DMS153 treated with DMSO at 0.1 percent for 48 hours (cell line): ENCODE results near the gene CCL8.
A peak's percentile ranks its signal among the peaks of the same experiment; 100 is the strongest.

ENCODE experiments used
- DNase-seq: peaks from one replicate; lab custom pipeline; 2025; ENCODE audit not compliant: unreplicated experiment; lab: John Stamatoyannopoulos, UW

CCL8 gene

DNA sequence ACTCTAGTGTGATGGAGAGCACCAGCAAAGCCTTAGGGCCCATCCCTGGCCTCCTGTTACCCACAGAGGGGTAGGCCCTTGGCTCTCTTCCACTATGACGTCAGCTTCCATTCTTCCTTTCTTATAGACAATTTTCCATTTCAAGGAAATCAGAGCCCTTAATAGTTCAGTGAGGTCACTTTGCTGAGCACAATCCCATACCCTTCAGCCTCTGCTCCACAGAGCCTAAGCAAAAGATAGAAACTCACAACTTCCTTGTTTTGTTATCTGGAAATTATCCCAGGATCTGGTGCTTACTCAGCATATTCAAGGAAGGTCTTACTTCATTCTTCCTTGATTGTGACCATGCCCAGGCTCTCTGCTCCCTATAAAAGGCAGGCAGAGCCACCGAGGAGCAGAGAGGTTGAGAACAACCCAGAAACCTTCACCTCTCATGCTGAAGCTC is at the start of gene CCL8:
TSS of gene CCL8 (plus strand) at position 397 of the 445 bp plus-strand sequence. CDS start 67 bp downstream, outside the sequence.
- no peak for DNase-seq

DNA sequence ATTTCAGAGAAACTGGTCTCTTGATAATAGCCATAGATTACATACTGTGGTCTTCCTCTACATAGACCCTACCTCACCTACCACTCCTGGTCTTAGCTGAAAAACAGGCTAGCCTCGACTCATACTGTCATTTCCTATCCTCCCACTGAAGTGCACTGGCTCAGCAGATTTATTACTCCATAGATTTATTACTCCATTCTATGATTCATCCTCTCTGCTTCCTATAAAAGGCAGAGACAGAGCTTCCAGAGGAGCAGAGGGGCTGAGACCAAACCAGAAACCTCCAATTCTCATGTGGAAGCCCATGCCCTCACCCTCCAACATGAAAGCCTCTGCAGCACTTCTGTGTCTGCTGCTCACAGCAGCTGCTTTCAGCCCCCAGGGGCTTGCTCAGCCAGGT is 49.3 kb upstream of the CCL8 start, which contains the start of gene CCL7:
TSS of gene CCL7 (plus strand) at position 253 of the 400 bp plus-strand sequence. CDS start at position 323, 70 bp downstream.
- no peak for DNase-seq

DNA sequence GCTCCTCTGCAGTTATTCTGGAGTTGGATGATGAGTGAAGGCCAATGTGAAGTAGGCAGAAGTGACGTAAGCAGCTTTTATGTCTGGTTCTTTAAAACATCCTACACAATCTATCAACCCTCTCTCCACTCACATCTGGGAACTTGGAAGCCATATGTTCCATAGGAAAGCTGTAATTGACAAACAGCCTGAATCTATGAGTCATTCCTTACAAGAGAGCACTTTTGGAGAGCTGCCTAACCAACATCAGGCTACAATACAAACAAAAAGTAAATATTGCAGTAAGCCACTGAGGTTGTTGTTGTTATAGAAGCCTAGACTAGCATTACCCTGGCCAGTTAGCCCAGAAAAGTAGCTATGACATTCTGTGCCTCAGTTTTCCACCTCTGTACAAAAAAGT is 43.4 kb upstream of the CCL8 start:
- DNase-seq, result peak; percentile 44

DNA sequence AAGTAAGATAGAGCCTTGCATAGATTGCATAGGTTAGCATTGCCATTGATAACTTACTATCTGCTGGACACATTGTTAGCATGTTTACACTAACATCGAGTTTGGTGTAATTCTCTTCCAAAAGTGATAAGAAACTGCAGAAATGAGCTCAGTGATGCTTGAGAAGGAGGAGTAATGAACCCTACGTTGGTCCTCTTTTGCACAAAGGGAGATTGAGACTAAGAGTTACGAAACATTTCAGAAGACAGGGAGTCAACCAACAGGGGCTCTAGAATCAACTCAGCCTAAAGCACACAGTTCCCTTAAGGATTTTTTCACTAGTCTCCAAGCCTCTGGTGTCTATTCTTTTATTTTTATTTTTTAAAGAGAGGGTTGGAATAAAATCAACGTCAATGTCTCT is 42.4 kb upstream of the CCL8 start:
- no peak for DNase-seq

DNA sequence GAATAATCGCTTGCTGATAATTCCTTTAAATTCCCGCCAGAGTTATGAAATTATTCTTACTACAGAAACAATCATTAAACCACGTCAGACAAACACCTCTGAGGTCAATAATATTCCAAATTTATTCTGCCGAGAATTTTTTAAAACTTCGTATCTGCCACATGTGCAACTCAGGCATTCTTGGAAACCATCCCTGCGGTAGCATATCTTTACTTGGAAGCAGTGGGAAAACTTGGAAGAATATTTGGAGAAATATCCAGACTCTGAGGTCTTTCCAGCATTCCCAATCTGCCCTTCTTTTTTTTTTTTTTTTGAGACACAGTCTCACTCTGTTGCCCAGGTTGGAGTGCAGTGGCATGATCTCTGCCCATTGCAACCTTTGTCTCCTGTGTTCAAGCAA is 35.7 kb upstream of the CCL8 start:
- no peak for DNase-seq

DNA sequence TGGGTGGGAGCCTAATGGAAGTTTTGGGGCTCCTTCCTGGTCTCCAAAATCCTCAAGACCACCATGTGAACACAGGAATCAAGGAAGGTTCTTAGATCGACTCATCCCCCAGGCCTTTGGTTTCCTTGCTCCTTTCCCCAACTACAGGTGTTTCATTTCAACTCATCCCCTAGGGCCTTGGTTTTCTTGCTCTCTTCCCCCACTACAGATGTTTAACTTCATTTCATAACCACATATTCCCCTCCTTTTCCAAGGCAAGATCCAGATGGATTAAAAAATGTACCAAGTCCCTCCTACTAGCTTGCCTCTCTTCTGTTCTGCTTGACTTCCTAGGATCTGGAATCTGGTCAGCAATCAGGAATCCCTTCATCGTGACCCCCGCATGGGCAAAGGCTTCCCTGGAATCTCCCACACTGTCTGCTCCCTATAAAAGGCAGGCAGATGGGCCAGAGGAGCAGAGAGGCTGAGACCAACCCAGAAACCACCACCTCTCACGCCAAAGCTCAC is 33.9 kb upstream of the CCL8 start, which contains the start of gene CCL11:
TSS of gene CCL11 (plus strand) at position 457 of the 507 bp plus-strand sequence. CDS start 67 bp downstream, outside the sequence.
- no peak for DNase-seq

DNA sequence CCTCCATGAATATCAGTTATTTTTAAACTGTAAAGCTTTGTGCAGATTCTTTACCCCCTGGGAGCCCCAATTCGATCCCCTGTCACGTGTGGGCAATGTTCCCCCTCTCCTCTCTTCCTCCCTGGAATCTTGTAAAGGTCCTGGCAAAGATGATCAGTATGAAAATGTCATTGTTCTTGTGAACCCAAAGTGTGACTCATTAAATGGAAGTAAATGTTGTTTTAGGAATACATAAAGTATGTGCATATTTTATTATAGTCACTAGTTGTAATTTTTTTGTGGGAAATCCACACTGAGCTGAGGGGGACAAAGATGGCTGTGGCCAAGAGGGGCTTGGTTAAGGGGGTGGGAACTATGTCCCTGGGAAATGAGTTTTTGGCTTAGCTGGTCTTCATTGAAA is 31.4 kb upstream of the CCL8 start:
- DNase-seq, result no peak

DNA sequence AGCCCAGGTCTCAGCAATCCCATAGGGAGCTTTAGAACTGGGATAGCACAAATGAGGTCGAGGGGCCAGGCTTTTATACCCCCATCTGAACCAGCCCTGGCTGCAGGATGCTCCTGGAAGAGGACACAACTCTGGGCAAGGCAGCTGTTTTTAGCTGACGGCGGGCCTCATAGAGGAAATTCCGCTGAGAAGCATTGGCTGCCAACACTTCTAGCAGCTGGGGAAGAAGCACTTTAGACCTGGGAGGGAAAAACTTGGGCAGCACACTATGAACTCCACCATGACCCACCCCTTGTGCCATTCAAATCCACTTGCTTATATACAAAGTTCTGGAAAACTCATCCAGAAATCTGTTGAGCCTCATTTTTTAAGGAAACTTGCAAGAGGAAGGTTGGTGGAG is 28.6 kb upstream of the CCL8 start:
- no peak for DNase-seq

DNA sequence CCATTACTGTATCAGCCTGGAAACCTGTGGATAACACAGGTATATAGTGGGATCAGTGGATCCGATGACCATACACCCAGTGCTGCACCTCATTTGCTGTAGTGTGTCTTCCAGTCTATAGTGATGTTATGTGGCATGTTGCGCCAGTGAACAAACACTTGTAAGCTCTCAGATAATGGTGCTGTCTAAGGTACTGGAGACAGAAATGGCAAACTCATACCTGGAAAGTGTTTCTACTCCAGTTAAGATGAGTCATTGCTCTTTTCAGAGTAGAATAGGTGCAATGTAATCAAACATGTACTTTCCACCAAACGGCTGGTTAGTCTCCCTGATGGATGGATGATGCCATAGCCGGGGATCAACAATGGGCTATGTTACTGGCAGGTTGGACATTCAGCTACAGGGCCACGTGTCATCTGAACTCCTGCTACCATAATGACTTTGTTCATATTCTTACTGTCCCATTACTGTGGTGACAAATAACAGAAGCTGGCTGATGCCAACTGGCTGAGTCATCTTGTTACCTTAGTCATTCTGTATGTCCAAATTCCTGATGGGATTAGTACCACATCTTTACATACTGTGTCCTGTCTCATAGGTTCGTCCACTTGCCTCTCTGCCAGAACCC is 27.4 kb upstream of the CCL8 start:
- peak; percentile 18 for DNase-seq

DNA sequence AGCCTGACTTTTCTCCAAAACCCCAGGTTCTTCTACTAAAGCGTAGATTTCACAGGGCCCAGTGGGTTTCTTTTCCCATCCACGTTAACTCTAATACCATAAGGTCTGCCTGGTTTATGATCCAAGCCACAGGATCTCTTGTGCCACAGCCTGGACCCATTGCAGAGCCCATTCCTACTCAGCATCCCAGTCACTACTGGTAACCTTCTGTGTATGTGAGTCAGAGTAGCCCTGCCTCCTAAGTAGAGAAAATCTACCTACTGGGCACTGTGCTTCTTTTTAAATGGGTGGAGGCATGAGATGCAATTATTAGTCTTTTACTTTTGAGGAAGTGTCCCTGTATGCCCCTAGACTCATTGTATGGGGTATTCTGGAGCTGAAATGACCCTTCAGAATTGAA is 20.2 kb upstream of the CCL8 start:
- no peak for DNase-seq

DNA sequence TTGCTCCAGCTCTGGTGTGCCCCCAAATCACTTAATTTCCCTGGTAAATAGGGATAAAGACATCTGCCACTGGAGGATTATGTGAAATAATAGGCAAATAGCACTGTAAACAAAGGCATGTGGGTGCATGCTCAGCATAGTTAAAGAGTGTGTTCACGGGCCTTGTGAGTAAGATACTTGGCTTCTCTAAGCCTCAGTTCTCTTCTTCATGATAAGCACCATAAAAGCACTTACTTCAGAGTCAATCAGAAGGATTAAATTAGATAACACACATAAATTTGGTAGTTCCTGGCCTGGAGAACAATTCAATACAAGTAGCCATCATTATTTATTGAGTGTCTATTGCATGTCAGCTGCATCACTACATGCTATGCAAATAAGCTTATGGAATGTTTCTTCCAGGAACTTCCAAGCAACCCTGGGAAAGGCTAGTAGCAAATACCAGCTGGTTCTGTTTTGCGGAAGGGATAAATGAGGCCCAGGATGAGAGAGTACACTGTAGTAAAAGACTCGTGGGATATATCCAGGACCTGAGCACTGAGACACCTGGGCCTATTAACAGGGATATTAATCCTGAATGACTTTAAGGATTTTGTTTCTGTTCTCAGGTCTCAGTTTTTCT is 19.2 kb upstream of the CCL8 start:
- DNase-seq, result peak; percentile 19

DNA sequence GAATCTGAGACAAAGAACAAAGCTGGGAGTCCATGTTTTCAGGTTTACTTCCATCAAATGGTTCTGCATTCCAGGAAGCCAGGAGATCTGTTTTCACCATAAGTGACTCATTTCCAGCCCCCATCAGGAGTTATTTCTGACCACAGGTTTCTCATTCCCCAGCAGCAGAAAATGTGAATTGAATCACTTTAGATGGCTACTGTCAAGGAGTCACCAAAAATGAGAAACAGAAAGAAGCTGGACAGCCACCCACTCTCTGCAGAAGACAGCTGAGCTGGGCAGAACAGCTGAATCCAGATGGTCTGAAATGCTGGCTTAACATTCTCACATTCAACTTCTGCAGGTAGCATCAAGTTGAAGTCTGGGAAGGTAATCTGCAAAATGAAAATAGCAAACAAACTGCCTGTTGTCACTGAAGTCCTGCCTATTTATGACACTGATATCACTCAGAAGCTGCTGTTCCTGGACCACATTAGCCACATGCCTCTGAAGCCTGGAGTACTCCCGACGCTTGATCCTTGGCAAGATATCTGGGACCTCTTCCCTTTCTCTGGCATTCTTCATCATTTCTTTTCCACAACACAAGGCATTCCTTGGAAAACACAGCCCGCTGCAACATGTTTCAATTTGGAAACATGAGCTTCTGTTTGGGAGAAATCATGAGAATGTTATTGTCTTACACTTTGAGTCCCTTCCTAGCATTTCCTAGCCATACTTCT is 18.4 kb upstream of the CCL8 start:
- no peak for DNase-seq

DNA sequence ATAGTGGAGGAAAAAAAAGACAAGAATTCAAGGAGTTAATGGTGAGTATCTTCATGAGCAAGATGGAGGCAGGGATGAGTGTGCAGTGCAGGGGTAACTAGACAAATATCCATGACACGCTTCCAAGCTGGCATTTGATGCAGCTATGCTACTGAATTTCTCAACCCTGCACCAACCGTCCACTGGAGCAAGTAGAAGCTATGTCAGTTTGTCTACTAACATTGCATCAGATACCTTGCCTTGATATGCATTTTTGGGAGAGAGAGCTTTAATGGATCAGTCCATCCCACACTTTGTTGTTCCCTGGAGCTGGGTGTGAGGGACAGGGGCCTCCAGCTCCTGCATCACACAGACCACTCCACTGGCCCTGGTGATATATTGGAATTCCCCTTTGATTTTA is 17.2 kb upstream of the CCL8 start:
- DNase-seq, result no peak

DNA sequence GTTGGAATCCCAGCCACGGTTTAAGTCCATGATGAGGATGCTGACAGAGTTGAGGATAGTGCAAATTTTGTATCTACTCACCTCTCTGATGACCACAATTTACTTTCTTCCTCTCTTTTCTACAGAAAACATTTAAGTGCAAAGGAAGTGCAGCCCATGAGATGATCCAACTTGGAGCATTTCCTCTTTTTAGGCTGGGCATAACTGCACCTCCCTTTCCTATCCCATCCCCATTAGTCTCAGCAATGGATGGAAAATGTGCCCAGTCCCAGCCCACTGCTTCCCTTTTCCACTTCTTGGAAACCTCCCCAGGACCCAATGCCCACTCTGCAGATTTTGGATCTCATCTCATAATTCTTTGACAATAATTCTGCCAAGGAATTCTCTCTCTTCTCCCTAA is 16.6 kb upstream of the CCL8 start:
- no peak for DNase-seq

DNA sequence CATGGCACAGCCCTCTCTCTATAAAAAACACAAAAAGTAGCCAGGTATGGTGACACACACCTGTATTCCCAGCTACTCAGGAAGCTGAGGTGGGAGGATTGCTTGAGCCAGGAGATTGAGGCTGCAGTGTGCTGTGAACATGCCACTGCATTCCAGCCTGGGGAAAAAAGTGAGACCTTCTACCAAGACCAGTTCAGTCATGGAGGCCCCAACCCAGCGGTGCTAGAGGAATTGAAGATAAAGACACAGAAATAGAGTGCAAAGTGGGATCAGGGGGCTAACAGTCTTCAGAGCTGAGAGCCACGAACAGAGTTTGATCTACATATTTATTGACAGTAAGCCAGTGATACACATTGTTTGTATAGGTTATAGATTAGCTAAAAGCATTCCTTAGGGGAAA is 15.6 kb upstream of the CCL8 start:
- DNase-seq, result no peak

DNA sequence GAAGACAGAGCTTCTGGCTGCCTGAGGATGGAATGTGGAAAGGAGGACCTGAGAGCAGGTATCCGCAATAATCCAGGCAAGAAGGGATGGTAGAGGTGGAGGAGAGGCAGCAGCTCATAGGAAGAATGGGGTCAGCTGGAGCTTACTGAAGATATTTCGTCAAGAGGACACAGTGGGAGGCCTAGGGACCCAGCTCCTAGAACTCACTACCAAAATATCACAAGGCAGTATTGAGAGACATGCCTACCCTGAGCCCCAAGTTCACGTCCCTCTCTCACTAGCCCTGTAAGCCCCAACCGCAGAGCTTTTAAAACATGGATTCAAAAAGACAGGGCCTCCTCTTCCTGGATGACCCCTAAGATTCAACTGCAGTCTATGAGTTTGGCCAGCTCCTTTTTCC is 14.2 kb upstream of the CCL8 start:
- no peak for DNase-seq

DNA sequence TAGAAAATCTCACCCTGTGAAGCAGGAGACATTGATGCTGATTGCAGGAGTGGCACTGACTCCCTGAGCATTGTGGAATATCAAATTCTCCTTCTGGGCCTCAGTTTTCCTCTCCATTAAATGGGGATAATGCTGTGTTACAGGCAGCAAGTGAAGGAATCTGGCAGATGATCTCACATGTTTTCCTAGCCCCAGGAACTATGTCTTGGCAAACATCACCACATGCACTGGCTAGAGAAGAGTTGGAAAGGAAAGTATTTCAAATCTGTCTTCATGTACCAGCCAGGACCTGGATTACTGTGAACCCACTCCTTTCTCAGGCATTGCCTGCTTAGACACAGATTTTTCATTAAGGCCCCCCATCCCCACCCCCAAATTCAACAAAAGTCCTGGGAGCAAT is 13.6 kb upstream of the CCL8 start:
- no peak for DNase-seq

DNA sequence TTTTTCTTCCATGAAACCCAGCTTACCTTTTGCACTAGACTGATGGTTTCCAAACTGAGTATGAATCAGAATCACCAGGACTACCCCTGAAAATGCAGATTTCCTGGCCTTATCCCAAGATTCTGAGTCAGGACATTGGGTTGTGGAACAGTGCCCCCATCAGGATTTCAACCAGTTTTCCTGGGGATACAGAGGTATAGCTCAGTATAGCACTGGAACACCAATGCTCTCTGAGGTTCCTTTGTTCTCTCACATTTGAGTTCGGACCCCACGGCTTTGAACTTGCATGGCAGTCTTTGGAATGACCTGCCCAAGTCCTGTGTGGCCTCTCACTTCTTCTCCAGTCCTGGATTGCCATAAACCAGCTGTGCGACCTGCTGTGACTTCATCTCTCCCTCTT is 12.8 kb upstream of the CCL8 start:
- DNase-seq, result peak; percentile 13

DNA sequence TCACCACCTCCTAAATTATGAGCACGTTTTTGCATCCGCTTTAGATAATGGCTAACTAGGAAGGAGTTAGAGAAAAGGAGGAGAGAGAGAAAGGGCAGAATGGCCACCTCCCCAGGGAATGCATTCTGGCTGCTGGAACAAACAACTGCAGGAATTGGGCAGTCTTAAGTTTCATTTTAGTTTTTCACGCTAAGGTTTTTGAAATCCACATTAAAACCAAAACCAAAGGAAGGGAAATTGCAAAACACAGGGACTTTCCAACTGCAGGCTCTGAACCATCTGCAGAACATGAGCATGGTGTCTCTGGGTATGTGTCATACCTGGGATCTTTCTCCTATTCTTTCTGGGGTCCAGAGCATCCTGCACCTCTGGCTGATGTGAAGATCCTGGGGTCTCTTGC is 12.1 kb upstream of the CCL8 start:
- DNase-seq, result no peak

DNA sequence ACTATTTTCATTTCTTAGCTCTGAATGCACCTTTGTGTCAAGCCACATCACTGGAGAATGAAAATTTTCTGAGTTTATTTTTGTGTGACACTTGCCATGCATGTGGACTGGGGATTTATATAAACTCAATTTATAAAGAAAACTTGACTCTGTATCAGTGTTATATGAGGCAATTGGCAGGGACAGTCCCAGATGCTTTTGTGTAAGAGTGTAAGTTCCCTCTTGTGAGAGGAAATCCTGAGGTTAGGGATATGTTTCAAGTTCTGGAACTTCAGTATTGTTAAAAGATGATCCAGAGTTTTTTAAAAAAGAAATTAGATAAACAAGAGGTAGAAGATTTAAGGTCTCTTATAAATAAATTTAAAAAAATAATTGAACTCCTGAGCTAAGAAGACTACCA is 10.9 kb upstream of the CCL8 start:
- DNase-seq, result no peak

DNA sequence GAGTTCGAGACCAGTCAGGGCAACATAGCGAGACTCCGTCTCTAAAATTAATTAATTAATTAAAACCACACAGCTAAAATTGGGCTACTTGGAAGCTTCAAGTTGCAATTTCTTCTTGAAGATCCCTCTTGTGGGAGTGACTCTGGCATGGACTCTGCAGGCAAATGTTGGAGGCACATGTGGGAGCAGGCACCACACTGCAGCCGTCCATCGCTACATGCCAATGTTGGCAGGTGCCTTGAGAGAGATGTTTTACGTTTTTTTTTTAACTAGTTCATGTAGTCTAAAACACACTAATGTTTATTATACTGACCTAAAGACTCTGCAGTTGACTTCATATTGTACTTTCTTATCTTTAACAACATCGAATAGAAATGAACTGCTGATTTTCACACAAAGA is 7.9 kb upstream of the CCL8 start:
- DNase-seq, result no peak

DNA sequence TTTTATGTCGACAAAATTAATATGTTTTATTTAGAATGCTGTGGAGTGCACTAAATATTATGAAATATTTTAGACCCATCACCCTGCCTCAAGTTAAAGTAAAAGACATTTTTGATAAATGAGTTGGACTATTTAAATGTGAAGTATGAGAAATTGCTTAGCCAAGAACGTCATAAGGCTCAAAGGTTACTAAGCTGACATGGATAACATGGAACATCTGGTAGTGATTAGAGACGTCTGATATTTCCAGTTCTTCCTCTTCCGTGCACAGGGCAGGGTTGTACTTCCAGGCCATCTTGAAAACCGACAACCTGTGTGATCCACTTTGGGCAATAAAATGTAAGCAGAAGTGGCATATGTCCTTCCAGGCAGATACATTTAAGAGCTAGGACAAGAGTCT is 7.2 kb upstream of the CCL8 start:
- no peak for DNase-seq
